Esophagus squamous epithelium (tissue), 4 donors: ENCODE measurements around the gene OPRM1.

Experiments
- CTCF ChIP-seq, 6 experiments: fragments of 450-650 bp in 4 of 6; fragments of 200-600 bp in 2 of 6; sonication (generic) in 2 of 6; IDR thresholded peaks; one replicate each; pipeline ENCODE4 v1.5.1; 2016 to 2019; ENCODE audit warnings: antibody characterized with exemption in 6 of 6, mild to moderate bottlenecking in 4 of 6, moderate library complexity in 4 of 6
- POLR2A ChIP-seq, 4 donors: fragments of 450-650 bp; IDR thresholded peaks; one replicate each; pipeline ENCODE4 v1.6.1; 2017; ENCODE audit warnings: antibody characterized with exemption in 4 of 4, mild to moderate bottlenecking in 4 of 4, moderate library complexity in 3 of 4

- no peak for TF ChIP-seq CTCF (IDR thresholded peaks at IDR 0.05)
- TF ChIP-seq POLR2A (IDR thresholded peaks at IDR 0.05), result no peak
Measured at GRCh38 chr6:154167126-154167525, 128.1 kb downstream of the OPRM1 start.
